Left hindlimb (tissue), 1 donor: Measurements from ENCODE around the gene RACGAP1.

ENCODE experiments used
- DNase-seq: peaks from one replicate; pipeline ENCODE4 v3.0.0-alpha.2; 2018

RACGAP1 gene

GRCh38 chr12:49984476-49985359 is 40.6 kb downstream of the RACGAP1 start:
- DNase-seq, result no peak

- peak; percentile 82 for DNase-seq
Observed at GRCh38 chr12:49983892-49984291, 41.4 kb downstream of the RACGAP1 start.

GRCh38 chr12:49982246-49983087 is 42.8 kb downstream of the RACGAP1 start:
- no peak for DNase-seq

GRCh38 chr12:49980501-49981349 is 44.6 kb downstream of the RACGAP1 start:
- DNase-seq, result no peak

- no peak for DNase-seq
Observed at GRCh38 chr12:49979791-49980190, 45.5 kb downstream of the RACGAP1 start.

- DNase-seq, result no peak
Observed at GRCh38 chr12:49979016-49979586, 46.2 kb downstream of the RACGAP1 start.

- DNase-seq, result no peak
Observed at GRCh38 chr12:49978125-49978524, 47.2 kb downstream of the RACGAP1 start.

- DNase-seq, result no peak
Observed at GRCh38 chr12:49976557-49976956, 48.7 kb downstream of the RACGAP1 start.

GRCh38 chr12:49975318-49975761 is 50.0 kb downstream of the RACGAP1 start:
- no peak for DNase-seq

GRCh38 chr12:49974677-49975317 is 50.5 kb downstream of the RACGAP1 start:
- no peak for DNase-seq

GRCh38 chr12:49974231-49974675 is 51.0 kb downstream of the RACGAP1 start:
- peak; percentile 72 for DNase-seq

- no peak for DNase-seq
Observed at GRCh38 chr12:49973361-49973830, 51.9 kb downstream of the RACGAP1 start.

GRCh38 chr12:49972641-49973360 is 52.5 kb downstream of the RACGAP1 start, which contains the start of gene AQP6:
Gene AQP6 (plus strand): TSS chr12:49972947. CDS start chr12:49973174, 227 bp downstream.
- no peak for DNase-seq

- DNase-seq, result no peak
Observed at GRCh38 chr12:49972129-49972528, 53.2 kb downstream of the RACGAP1 start.

- no peak for DNase-seq
Observed at GRCh38 chr12:49971141-49971540, 54.2 kb downstream of the RACGAP1 start.

GRCh38 chr12:49970658-49971057 is 54.6 kb downstream of the RACGAP1 start:
- DNase-seq, result no peak

- DNase-seq, result no peak
Observed at GRCh38 chr12:49969651-49970429, 55.5 kb downstream of the RACGAP1 start.

GRCh38 chr12:49969027-49969426 is 56.3 kb downstream of the RACGAP1 start:
- no peak for DNase-seq

- no peak for DNase-seq
Observed at GRCh38 chr12:49968471-49968870, 56.8 kb downstream of the RACGAP1 start.

GRCh38 chr12:49967777-49968250 is 57.5 kb downstream of the RACGAP1 start:
- DNase-seq, result no peak
